K562 (cell line): ENCODE measurements around the gene LRMDA. TPM values are rescaled to one million over a fixed set of nuclear protein-coding genes. Genes with fewer than 3 reads are reported as not detected.

Experiments used
- ATAC-seq: fragments of 200-7000 bp; cut with Tn5 transposase; 3 replicates; pipeline ENCODE4 v1.9.1; 2020; ENCODE audit warnings: moderate library complexity
- BruUV-seq: library from RNA; stranded (reverse); fragments of 400-500 nt; replicated peaks from 2 replicates; lab custom pipeline; 2021; lab: Mats Ljungman, UMichigan
- CTCF ChIA-PET: fragments of 300-600 bp; formaldehyde crosslinking; extraction: SDS; loops from one replicate; lab custom pipeline; 2021; ENCODE audit warnings: low intra/inter-chr PET ratio; lab: Yijun Ruan, JAX
- POLR2A ChIA-PET: fragments of 300-600, 350-650 bp; sonication (Branson Sonifier 250); formaldehyde crosslinking; extraction: SDS; loops from one replicate; lab custom pipeline; 2021; ENCODE audit warnings: antibody characterized with exemption, inconsistent platforms; lab: Yijun Ruan, JAX
- DNase-seq, 4 experiments: peaks; one replicate each; pipeline versions ENCODE4 v3.0.0 to v3.0.0-alpha.2; 2011 to 2018; ENCODE audit warnings: low spot score in 3 of 4, mixed read lengths in 3 of 4; ENCODE audit errors: extremely low read depth in 1 of 4
- FAIRE-seq: peaks from 2 replicates; lab custom pipeline; 2011; peaks lifted over from hg19 to GRCh38; lab: Jason Lieb, UNC
- H2AFZ ChIP-seq: 2 replicates; pipeline ENCODE4 v1.6.0; 2011; ENCODE audit warnings: low read depth, low read length, control low read depth, inconsistent platforms
- H3K27ac ChIP-seq: fragments of 200-600 bp; 3 replicates; pipeline ENCODE4 v1.8.0; 2011; ENCODE audit warnings: low read depth, mild to moderate bottlenecking, control low read depth, inconsistent platforms, low read length, moderate library complexity, mixed read lengths; ENCODE audit errors: extremely low read depth
- H3K27me3 ChIP-seq, 2 experiments: fragments of 300-600 bp in 1 of 2; 2 replicates in 1 of 2; 3 replicates in 1 of 2; pipeline versions ENCODE4 v1.6.0 to v1.8.0; 2011; ENCODE audit warnings: inconsistent platforms in 2 of 2, low read length in 2 of 2, mild to moderate bottlenecking in 1 of 2, mixed read lengths in 1 of 2, moderate library complexity in 1 of 2; ENCODE audit not compliant: control insufficient read depth in 2 of 2, insufficient read depth in 2 of 2
- H3K36me3 ChIP-seq: fragments of 300-600 bp; 3 replicates; pipeline ENCODE4 v1.8.0; 2011; ENCODE audit warnings: mild to moderate bottlenecking, low read length, inconsistent platforms; ENCODE audit not compliant: control insufficient read depth, insufficient read depth
- H3K4me1 ChIP-seq, 2 experiments: fragments of 200-600 bp in 1 of 2; replicated peaks in 1 of 2; 2 replicates in 1 of 2; 3 replicates in 1 of 2; pipeline versions ENCODE4 v1.5.1 to v1.8.0; 2011; ENCODE audit warnings: inconsistent platforms in 2 of 2, low read length in 2 of 2, mild to moderate bottlenecking in 1 of 2, mixed read lengths in 1 of 2, moderate library complexity in 1 of 2; ENCODE audit not compliant: control insufficient read depth in 2 of 2, insufficient read depth in 2 of 2
- H3K4me2 ChIP-seq: 2 replicates; pipeline ENCODE4 v1.6.1; 2011; ENCODE audit warnings: low read length, control low read depth, inconsistent platforms, mixed read lengths; ENCODE audit not compliant: insufficient read depth
- H3K4me3 ChIP-seq: fragments of 200-600 bp; sonication (generic), shearing (Covaris generic); 2 replicates; pipeline ENCODE4 v1.5.1; 2016; ENCODE audit warnings: control low read depth, inconsistent platforms
- H3K79me2 ChIP-seq: fragments of 200-600 bp; 3 replicates; pipeline ENCODE4 v1.8.0; 2011; ENCODE audit warnings: low read length, inconsistent platforms; ENCODE audit not compliant: control insufficient read depth, insufficient read depth
- H3K9ac ChIP-seq, 2 experiments: 2 replicates each; pipeline versions ENCODE4 v1.6.0 to v1.6.1; 2011; ENCODE audit warnings: low read depth in 2 of 2, low read length in 2 of 2, control low read depth in 1 of 2, inconsistent platforms in 1 of 2, mild to moderate bottlenecking in 1 of 2, mixed read lengths in 1 of 2; ENCODE audit not compliant: insufficient read depth in 1 of 2
- H3K9me1 ChIP-seq: one replicate; pipeline ENCODE4 v1.6.0; 2011; ENCODE audit warnings: inconsistent platforms, mild to moderate bottlenecking, low read length, moderate library complexity; ENCODE audit not compliant: control insufficient read depth, insufficient read depth
- H3K9me3 ChIP-seq: replicated peaks from 2 replicates; pipeline ENCODE4 v1.5.1; 2011; ENCODE audit warnings: low read depth, low read length, inconsistent platforms; ENCODE audit not compliant: control insufficient read depth, insufficient read depth
- H4K20me1 ChIP-seq: replicated peaks from 2 replicates; pipeline ENCODE4 v1.6.1; 2011; ENCODE audit warnings: low read length, inconsistent platforms, mixed read lengths; ENCODE audit not compliant: control insufficient read depth, insufficient read depth
- ATF4 ChIP-seq: fragments of 450-650 bp; formaldehyde crosslinking; IDR thresholded peaks from 2 replicates; pipeline ENCODE4 v1.4.0; 2022; ENCODE audit warnings: mild to moderate bottlenecking, moderate library complexity
- CEBPB ChIP-seq: fragments of 450-650 bp; IDR thresholded peaks from 2 replicates; pipeline ENCODE4 v1.6.1; 2016; ENCODE audit warnings: missing genetic modification characterization, missing compliant biosample characterization
- E4F1 ChIP-seq: fragments of 250-450 bp; sonication (Bioruptor Pico); IDR thresholded peaks from 2 replicates; pipeline ENCODE4 v1.5.0; 2021; ENCODE audit warnings: mild to moderate bottlenecking, borderline replicate concordance
- KDM1A ChIP-seq, 2 experiments: fragments of 450-650 bp; IDR thresholded peaks; 2 replicates each; pipeline ENCODE4 v1.6.1; 2016; ENCODE audit warnings: mild to moderate bottlenecking in 2 of 2
- MGA ChIP-seq: fragments of 450-650 bp; IDR thresholded peaks from 2 replicates; pipeline ENCODE4 v1.6.1; 2016; ENCODE audit warnings: mild to moderate bottlenecking, moderate library complexity
- PRPF4 ChIP-seq: fragments of 200-400 bp; formaldehyde crosslinking; IDR thresholded peaks from one replicate; pipeline ENCODE4 v1.6.1; 2017; ENCODE audit warnings: low read length, low read depth, mild to moderate bottlenecking; ENCODE audit not compliant: insufficient read depth, poor library complexity, severe bottlenecking
- RHOXF2B ChIP-seq: fragments of 250-450 bp; sonication (Bioruptor Pico); conservative IDR thresholded peaks from 2 replicates; pipeline ENCODE4 v1.5.1; 2021
- SRSF1 ChIP-seq: fragments of 200-400 bp; formaldehyde crosslinking; IDR thresholded peaks from 2 replicates; pipeline ENCODE4 v1.6.1; 2017; ENCODE audit warnings: mild to moderate bottlenecking, low read depth, low read length, moderate library complexity
- WGBS: fragments of 100-300 bp; shearing (Covaris generic); methylation state at CpG from one replicate; pipeline ENCODE4 v1.1.6; 2016; ENCODE audit warnings: low coverage, mixed read lengths; ENCODE audit not compliant: insufficient coverage; ENCODE audit errors: missing lambda C conversion rate; 5-methylcytosine and 5-hydroxymethylcytosine counted together
- in situ Hi-C: fragments of 300-500 bp; cut with MboI; formaldehyde crosslinking; loops from 4 replicates; pipeline ENCODE4 v1.15.0; 2018; ENCODE audit warnings: inconsistent platforms, mixed read lengths
- intact Hi-C: fragments of 100-400 bp; cut with micrococcal nuclease; formaldehyde crosslinking; loops from 2 replicates; pipeline ENCODE4 v1.14.2; 2022
- polyA plus RNA-seq, 8 experiments: library from polyadenylated mRNA; depleted of rRNA in 4 of 8; stranded (reverse) in 5 of 8; unstranded in 3 of 8; fragments of >200 nt; fragmentation: Nextera tagmentation in 2 of 8; fragmentation: Illumina TruSeq in 1 of 8; extraction: Ambion mirVana in 2 of 8; extraction: Trizol in 1 of 8; gene quantifications; 2 replicates each; pipeline versions ENCODE4 v1.2.1 to v1.2.3, GENCODE V29; 2011 to 2014; ENCODE audit warnings: inconsistent platforms in 1 of 8, missing spikeins in 1 of 8
- total RNA-seq, 7 experiments: library from RNA; depleted of rRNA in 6 of 7; stranded (reverse); fragments of >200 nt in 6 of 7; fragmentation: Illumina TruSeq in 2 of 7; extraction: Trizol in 2 of 7; gene quantifications; 2 replicates each; pipeline versions ENCODE4 v1.2.1 to v1.2.3, GENCODE V29; 2011 to 2021; ENCODE audit warnings: low replicate concordance in 1 of 7

Gene LRMDA
- total and polyA plus RNA-seq, 9 of the 15 experiments (the other 6 are each of a cell fraction or from before 2014, with no cell fraction given), result 0.25 TPM; not detected in 8

- Histone ChIP-seq H3K27ac (no peak overlapping the region), H3K36me3 (no peaks in the 10 kb centered on the region), H3K4me3 (no peak overlapping the region), H3K9me1 (no peaks in the 10 kb centered on the region), H3K27me3 (no peaks in the 10 kb centered on the region), H2AFZ (no peak overlapping the region), H3K9me3 (no peaks in the 10 kb centered on the region; the same call in 1 of the 2 replicates), H3K4me2 (no peak overlapping the region), H4K20me1 (no peaks in the 10 kb centered on the region), H3K4me1 (no peaks in the 10 kb centered on the region), H3K79me2 (no peaks in the 10 kb centered on the region), H3K9ac (no peak overlapping the region)
- ChIA-PET CTCF (no interaction called here), POLR2A (no interaction called here)
- intact Hi-C loops, result no loop called here
- DNase-seq (no peak), FAIRE-seq (no peak), ATAC-seq (no peak)
- no TSS peak for BruUV-seq
- in situ Hi-C loops, result no loop called here
- WGBS, result 0% methylated on average over 1 of the region's 1 CpG
- no peak for TF ChIP-seq E4F1 (CRISPR knock-in tag)
- TF ChIP-seq KDM1A (IDR thresholded peaks at IDR 0.05), result no peak
- no peak for TF ChIP-seq ATF4 (CRISPR knock-in tag)
- TF ChIP-seq SRSF1, result no peak
- no peak for TF ChIP-seq RHOXF2B (CRISPR knock-in tag)
- no peak for TF ChIP-seq PRPF4
- no peak for TF ChIP-seq MGA
- TF ChIP-seq CEBPB, result no peak
These were observed 1140.6 kb downstream of the LRMDA start for GRCh38 chr10:76572021-76572420.
